HepG2 (cell line): ENCODE data around the gene MYH10. TPM values are rescaled to one million over a fixed set of nuclear protein-coding genes. Genes with fewer than 3 reads are reported as not detected.

Experiments used
- CREB1 ChIP-seq, 2 experiments: fragments of 450-650 bp in 1 of 2; IDR thresholded peaks; 2 replicates each; pipeline ENCODE4 v1.6.1; 2016 to 2017; ENCODE audit warnings: control low read depth in 1 of 2, mild to moderate bottlenecking in 1 of 2, missing compliant biosample characterization in 1 of 2, missing genetic modification characterization in 1 of 2
- MED8 ChIP-seq: sonication (generic); formaldehyde crosslinking; IDR thresholded peaks from 2 replicates; pipeline ENCODE4 v1.8.1; 2023; ENCODE audit warnings: mild to moderate bottlenecking, missing genetic modification reagents; ENCODE audit not compliant: insufficient replicate concordance
- NR2F6 ChIP-seq, 2 experiments: IDR thresholded peaks; 2 replicates each; pipeline ENCODE4 v1.6.1; 2016; ENCODE audit warnings: antibody characterized with exemption in 1 of 2, mild to moderate bottlenecking in 1 of 2
- PHF21A ChIP-seq: sonication (generic); formaldehyde crosslinking; IDR thresholded peaks from 2 replicates; pipeline ENCODE4 v1.5.0; 2020; ENCODE audit warnings: mild to moderate bottlenecking, missing genetic modification reagents
- ZNF329 ChIP-seq: sonication (generic); formaldehyde crosslinking; IDR thresholded peaks from 2 replicates; pipeline ENCODE4 v1.9.0; 2021; ENCODE audit warnings: low read depth, mild to moderate bottlenecking, missing genetic modification reagents
- ZNF337 ChIP-seq: sonication (generic); formaldehyde crosslinking; IDR thresholded peaks from 2 replicates; pipeline ENCODE4 v1.5.1; 2020; ENCODE audit warnings: missing genetic modification reagents, low read depth, mild to moderate bottlenecking, borderline replicate concordance
- polyA plus RNA-seq, 8 experiments: library from polyadenylated mRNA; depleted of rRNA in 3 of 8; stranded (reverse) in 7 of 8; unstranded in 1 of 8; fragments of >200 nt; fragmentation: Illumina TruSeq in 4 of 8; extraction: Trizol in 4 of 8; gene quantifications; 2 replicates each; pipeline versions ENCODE4 v1.2.1 to v1.2.3, GENCODE V29; 2011 to 2016; ENCODE audit warnings: low read depth in 4 of 8, missing spikeins in 1 of 8, mixed read lengths in 1 of 8; ENCODE audit not compliant: insufficient read depth in 1 of 8
- total RNA-seq, 5 experiments: library from RNA; depleted of rRNA; stranded (reverse); fragments of >200 nt; fragmentation: Illumina TruSeq; extraction: Trizol; gene quantifications; 2 replicates each; pipeline ENCODE4 v1.2.3, GENCODE V29; 2016; ENCODE audit warnings: low read depth in 1 of 5
- TF ChIP-seq, protein P1 (sequence below), 2 experiments: IDR thresholded peaks; 2 replicates each; pipeline ENCODE4 v1.6.1; 2011 to 2012; ENCODE audit warnings: low read length in 2 of 2, borderline replicate concordance in 1 of 2, low read depth in 1 of 2, mild to moderate bottlenecking in 1 of 2, moderate library complexity in 1 of 2
- TF ChIP-seq, protein P2 (sequence below), 2 experiments: sonication (generic) in 1 of 2; formaldehyde crosslinking in 1 of 2; IDR thresholded peaks; 2 replicates each; pipeline versions ENCODE4 v1.4.0 to v1.6.1; 2016 to 2020; ENCODE audit warnings: borderline replicate concordance in 1 of 2, low read depth in 1 of 2, mild to moderate bottlenecking in 1 of 2, missing genetic modification reagents in 1 of 2

Gene MYH10
- total and polyA plus RNA-seq, 2 of the 13 experiments (the other 11 are each of a cell fraction or from before 2014, with no cell fraction given), result 43.4 to 68.6 TPM

DNA sequence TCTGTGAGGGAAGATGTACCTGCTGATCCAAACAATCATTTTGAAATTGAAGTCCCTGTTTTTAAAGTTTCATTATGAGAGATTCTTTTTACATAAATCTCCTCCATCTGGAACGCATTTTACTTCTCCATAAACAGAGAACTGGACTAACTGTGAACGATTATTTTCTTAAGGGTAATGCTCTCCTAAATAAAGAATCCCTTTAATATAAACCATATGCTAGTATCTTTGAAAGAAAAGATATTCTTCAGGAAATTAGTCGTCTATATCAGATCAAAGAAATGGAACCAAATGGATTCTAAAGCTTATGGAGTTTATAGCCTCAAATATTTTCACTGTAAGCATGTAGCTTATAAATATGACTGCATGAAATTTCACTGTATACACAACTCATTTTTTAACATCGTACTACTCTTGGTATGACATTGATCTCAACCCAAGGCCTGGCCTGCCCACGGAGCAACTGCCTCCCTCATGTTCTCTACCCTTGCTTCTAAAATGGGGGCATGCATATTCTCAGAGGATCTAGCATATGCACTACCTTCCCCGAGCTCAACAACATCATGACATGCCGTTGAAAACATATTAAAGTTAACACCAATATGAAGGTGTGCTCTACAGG is 66.4 kb downstream of the MYH10 start (continued):
- no peak for TF ChIP-seq ZNF329 (CRISPR knock-in tag)
- TF ChIP-seq, protein P1, sequence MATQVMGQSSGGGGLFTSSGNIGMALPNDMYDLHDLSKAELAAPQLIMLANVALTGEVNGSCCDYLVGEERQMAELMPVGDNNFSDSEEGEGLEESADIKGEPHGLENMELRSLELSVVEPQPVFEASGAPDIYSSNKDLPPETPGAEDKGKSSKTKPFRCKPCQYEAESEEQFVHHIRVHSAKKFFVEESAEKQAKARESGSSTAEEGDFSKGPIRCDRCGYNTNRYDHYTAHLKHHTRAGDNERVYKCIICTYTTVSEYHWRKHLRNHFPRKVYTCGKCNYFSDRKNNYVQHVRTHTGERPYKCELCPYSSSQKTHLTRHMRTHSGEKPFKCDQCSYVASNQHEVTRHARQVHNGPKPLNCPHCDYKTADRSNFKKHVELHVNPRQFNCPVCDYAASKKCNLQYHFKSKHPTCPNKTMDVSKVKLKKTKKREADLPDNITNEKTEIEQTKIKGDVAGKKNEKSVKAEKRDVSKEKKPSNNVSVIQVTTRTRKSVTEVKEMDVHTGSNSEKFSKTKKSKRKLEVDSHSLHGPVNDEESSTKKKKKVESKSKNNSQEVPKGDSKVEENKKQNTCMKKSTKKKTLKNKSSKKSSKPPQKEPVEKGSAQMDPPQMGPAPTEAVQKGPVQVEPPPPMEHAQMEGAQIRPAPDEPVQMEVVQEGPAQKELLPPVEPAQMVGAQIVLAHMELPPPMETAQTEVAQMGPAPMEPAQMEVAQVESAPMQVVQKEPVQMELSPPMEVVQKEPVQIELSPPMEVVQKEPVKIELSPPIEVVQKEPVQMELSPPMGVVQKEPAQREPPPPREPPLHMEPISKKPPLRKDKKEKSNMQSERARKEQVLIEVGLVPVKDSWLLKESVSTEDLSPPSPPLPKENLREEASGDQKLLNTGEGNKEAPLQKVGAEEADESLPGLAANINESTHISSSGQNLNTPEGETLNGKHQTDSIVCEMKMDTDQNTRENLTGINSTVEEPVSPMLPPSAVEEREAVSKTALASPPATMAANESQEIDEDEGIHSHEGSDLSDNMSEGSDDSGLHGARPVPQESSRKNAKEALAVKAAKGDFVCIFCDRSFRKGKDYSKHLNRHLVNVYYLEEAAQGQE (IDR thresholded peaks at IDR 0.05; ENCODE audit: borderline replicate concordance in 1 of 2, low read depth in 1 of 2, low read length in 2 of 2), result no peak
- TF ChIP-seq ZNF337 (CRISPR knock-in tag), result no peak
- no peak for TF ChIP-seq NR2F6 (IDR thresholded peaks at IDR 0.05)
- TF ChIP-seq NR2F6 (CRISPR knock-in tag; IDR thresholded peaks at IDR 0.05), result no peak
- TF ChIP-seq MED8, result no peak
- TF ChIP-seq PHF21A (CRISPR knock-in tag), result no peak
- TF ChIP-seq, protein P2, sequence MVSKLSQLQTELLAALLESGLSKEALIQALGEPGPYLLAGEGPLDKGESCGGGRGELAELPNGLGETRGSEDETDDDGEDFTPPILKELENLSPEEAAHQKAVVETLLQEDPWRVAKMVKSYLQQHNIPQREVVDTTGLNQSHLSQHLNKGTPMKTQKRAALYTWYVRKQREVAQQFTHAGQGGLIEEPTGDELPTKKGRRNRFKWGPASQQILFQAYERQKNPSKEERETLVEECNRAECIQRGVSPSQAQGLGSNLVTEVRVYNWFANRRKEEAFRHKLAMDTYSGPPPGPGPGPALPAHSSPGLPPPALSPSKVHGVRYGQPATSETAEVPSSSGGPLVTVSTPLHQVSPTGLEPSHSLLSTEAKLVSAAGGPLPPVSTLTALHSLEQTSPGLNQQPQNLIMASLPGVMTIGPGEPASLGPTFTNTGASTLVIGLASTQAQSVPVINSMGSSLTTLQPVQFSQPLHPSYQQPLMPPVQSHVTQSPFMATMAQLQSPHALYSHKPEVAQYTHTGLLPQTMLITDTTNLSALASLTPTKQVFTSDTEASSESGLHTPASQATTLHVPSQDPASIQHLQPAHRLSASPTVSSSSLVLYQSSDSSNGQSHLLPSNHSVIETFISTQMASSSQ (IDR thresholded peaks at IDR 0.05; ENCODE audit: low read depth), result no peak
- TF ChIP-seq, protein P2 (CRISPR knock-in tag; IDR thresholded peaks at IDR 0.05; ENCODE audit: borderline replicate concordance), result no peak
- TF ChIP-seq CREB1 (IDR thresholded peaks at IDR 0.05), result no peak
- TF ChIP-seq CREB1 (CRISPR knock-in tag; IDR thresholded peaks at IDR 0.05), result no peak
